CD4-positive, alpha-beta T cell (primary cell): ENCODE measurements around the gene OCA2. TPM values are rescaled to one million over a fixed set of nuclear protein-coding genes. Genes with fewer than 3 reads are reported as not detected.

ENCODE experiments used
- ATAC-seq: fragments of 200-7000 bp; cut with Tn5 transposase; one replicate; pipeline ENCODE4 v1.10.0; 2022; ENCODE audit warnings: mild to moderate bottlenecking; ENCODE audit not compliant: poor library complexity
- CTCF ChIA-PET: fragments of 350-600 bp; sonication (Branson Sonifier 250); formaldehyde crosslinking; loops from one replicate; lab custom pipeline; 2021; ENCODE audit warnings: antibody characterized with exemption, inconsistent platforms; lab: Charles Lee
- POLR2A ChIA-PET: fragments of 350-600 bp; sonication (Branson Sonifier 250); formaldehyde crosslinking; loops from one replicate; lab custom pipeline; 2021; ENCODE audit warnings: antibody characterized with exemption, inconsistent platforms; lab: Charles Lee
- DNase-seq, 14 experiments: peaks; one replicate each; pipeline ENCODE4 v3.0.0-alpha.2; 2013 to 2020; ENCODE audit warnings: mixed read lengths in 2 of 14
- H3K27ac ChIP-seq, 2 donors: one replicate each; pipeline versions ENCODE4 v1.5.1 to v1.7.0; 2013; ENCODE audit warnings: low read length in 2 of 2, low read depth in 1 of 2, mild to moderate bottlenecking in 1 of 2
- H3K27me3 ChIP-seq, 2 experiments: 1 replicate in 1 of 2; 2 replicates in 1 of 2; pipeline versions ENCODE4 v1.6.1 to v1.7.0; 2013; ENCODE audit warnings: low read length in 2 of 2, control low read depth in 1 of 2, mild to moderate bottlenecking in 1 of 2, moderate library complexity in 1 of 2; ENCODE audit not compliant: insufficient read depth in 2 of 2, control insufficient read depth in 1 of 2
- H3K36me3 ChIP-seq: one replicate; pipeline ENCODE4 v1.6.1; 2013; ENCODE audit warnings: low read length, control low read depth; ENCODE audit not compliant: insufficient read depth
- H3K4me1 ChIP-seq: one replicate; pipeline ENCODE4 v1.6.1; 2013; ENCODE audit warnings: low read length, control low read depth; ENCODE audit not compliant: insufficient read depth
- H3K4me3 ChIP-seq: one replicate; pipeline ENCODE4 v1.5.1; 2013; ENCODE audit warnings: mild to moderate bottlenecking, low read length, moderate library complexity
- H3K9me3 ChIP-seq, 2 experiments: 1 replicate in 1 of 2; 2 replicates in 1 of 2; pipeline versions ENCODE4 v1.6.1 to v1.7.0; 2013; ENCODE audit warnings: low read length in 2 of 2, mild to moderate bottlenecking in 2 of 2, control low read depth in 1 of 2, moderate library complexity in 1 of 2; ENCODE audit not compliant: control insufficient read depth in 1 of 2, insufficient read depth in 1 of 2
- H3K27ac Mint-ChIP-seq: one replicate; pipeline ENCODE4 v1.8.0; 2020; ENCODE audit warnings: mixed read lengths
- H3K27me3 Mint-ChIP-seq: one replicate; pipeline ENCODE4 v1.8.0; 2021; ENCODE audit warnings: mixed read lengths
- H3K36me3 Mint-ChIP-seq: one replicate; pipeline ENCODE4 v1.8.0; 2021; ENCODE audit warnings: low read depth, mixed read lengths
- H3K4me1 Mint-ChIP-seq: one replicate; pipeline ENCODE4 v1.8.0; 2021; ENCODE audit warnings: low read depth, mixed read lengths
- H3K4me3 Mint-ChIP-seq: one replicate; pipeline ENCODE4 v1.8.0; 2020; ENCODE audit warnings: mild to moderate bottlenecking, mixed read lengths
- H3K9me3 Mint-ChIP-seq: one replicate; pipeline ENCODE4 v1.8.0; 2020; ENCODE audit warnings: mixed read lengths
- intact Hi-C, 2 experiments: fragments of 100-400 bp; cut with DNase I in 1 of 2; cut with micrococcal nuclease in 1 of 2; formaldehyde crosslinking; loops; one replicate each; pipeline versions ENCODE4 v1.15.1 to v1.9.0; 2023 to 2025; cut with DNase I, micrococcal nuclease
- total RNA-seq, 174 experiments: library from RNA in 2 of 174; stranded (reverse) in 2 of 174; gene quantifications; one replicate each; pipeline ENCODE4 v1.2.3 and lab custom pipeline; 2021 to 2026
- TF ChIP-seq, protein P1 (sequence below): fragments of 200-600 bp; IDR thresholded peaks from one replicate; pipeline ENCODE4 v1.8.0; 2022; ENCODE audit warnings: antibody characterized with exemption, mild to moderate bottlenecking

Gene OCA2
- total RNA-seq, 2 experiments from 2014 or later = not detected

DNA sequence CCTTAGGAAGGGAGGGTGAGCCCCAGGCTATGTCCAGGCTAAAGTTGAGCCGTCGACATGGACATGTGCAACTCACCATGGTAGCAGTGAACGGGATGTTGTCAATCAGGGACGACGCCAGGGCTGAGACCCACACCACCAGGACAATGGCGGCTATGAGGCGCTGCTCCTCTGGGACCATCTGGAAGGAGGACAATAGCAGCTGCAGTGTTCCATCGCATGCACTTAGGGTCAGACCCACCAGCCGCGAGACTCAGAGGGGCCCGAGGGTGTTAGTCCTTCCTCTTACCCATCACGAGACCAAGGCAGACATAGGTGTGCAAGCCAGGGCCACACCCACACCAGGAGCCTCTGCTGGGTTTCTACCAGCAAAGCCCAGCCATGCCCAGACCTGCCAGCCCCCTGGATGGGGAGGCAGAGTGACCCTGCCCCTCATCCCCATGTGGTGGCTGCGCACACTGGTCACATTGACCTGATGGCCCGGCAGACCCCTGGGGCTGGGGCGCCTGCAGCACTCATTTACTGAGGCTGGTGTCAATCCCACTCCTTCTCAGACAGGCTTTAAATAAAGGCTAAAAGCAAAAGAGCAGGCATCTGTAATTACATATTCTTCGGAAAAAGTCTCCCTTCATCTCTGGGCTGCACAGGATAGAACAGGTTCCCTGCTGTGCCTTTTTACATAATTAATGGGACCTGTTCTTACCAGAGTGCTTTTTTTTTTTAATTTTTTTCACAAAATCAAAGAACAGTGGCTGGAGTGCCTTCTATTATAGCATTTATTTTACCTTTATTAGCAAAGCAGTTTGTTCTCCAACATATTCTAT is 227.8 kb downstream of the OCA2 start:
- DNase-seq (no peak), ATAC-seq (no peak)
- Mint-ChIP-seq H3K4me3 (no peak overlapping the region), H3K9me3 (no peaks in the 10 kb centered on the region), H3K36me3 (no peaks in the 10 kb centered on the region), H3K27me3 (no peaks in the 10 kb centered on the region), H3K27ac (no peak overlapping the region), H3K4me1 (no peaks in the 10 kb centered on the region)
- intact Hi-C loops = no loop called here
- CTCF ChIA-PET = no interaction called here
- POLR2A ChIA-PET = no interaction called here
- TF ChIP-seq, protein P1, sequence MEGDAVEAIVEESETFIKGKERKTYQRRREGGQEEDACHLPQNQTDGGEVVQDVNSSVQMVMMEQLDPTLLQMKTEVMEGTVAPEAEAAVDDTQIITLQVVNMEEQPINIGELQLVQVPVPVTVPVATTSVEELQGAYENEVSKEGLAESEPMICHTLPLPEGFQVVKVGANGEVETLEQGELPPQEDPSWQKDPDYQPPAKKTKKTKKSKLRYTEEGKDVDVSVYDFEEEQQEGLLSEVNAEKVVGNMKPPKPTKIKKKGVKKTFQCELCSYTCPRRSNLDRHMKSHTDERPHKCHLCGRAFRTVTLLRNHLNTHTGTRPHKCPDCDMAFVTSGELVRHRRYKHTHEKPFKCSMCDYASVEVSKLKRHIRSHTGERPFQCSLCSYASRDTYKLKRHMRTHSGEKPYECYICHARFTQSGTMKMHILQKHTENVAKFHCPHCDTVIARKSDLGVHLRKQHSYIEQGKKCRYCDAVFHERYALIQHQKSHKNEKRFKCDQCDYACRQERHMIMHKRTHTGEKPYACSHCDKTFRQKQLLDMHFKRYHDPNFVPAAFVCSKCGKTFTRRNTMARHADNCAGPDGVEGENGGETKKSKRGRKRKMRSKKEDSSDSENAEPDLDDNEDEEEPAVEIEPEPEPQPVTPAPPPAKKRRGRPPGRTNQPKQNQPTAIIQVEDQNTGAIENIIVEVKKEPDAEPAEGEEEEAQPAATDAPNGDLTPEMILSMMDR = no peak
- Histone ChIP-seq H3K36me3 (no peaks in the 10 kb centered on the region), H3K9me3 (peaks cover 0 to 8% of the 10 kb centered on the region in 2 experiments), H3K27me3 (no peaks in the 10 kb centered on the region), H3K4me1 (no peaks in the 10 kb centered on the region), H3K27ac (no peak overlapping the region), H3K4me3 (no peak overlapping the region)

DNA sequence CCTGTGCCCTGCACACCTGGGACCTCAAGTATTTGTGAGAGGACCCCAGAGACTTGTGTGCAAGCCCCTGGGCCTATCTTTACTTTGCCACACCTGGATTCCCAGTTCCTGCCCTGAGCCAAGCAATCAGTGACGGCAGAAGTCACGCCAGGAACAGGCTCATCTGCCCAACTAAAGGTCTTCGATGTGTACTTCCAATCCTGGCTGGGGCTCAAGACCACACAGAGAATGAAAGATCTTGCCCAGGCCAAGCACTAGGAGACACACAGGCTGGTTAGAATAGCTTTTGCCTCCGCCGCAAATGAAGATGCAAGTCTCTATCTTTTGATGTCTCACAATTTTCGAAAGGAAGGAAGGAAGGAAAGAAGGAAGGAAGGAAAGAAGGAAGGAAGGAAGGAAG is 228.8 kb downstream of the OCA2 start:
- intact Hi-C loops = no loop called here
- Mint-ChIP-seq H3K36me3 (no peaks in the 10 kb centered on the region), H3K4me3 (no peak overlapping the region), H3K27ac (no peak overlapping the region), H3K9me3 (no peaks in the 10 kb centered on the region), H3K4me1 (no peaks in the 10 kb centered on the region), H3K27me3 (no peaks in the 10 kb centered on the region)
- H3K4me3 ChIP-seq = no peak overlapping the region
- DNase-seq (no peak), ATAC-seq (no peak)
- ChIA-PET CTCF (no interaction called here), POLR2A (no interaction called here)
- TF ChIP-seq, protein P1 = no peak
- H3K4me1 ChIP-seq = no peaks in the 10 kb centered on the region
- no peak overlapping the region for H3K27ac ChIP-seq
- H3K9me3 ChIP-seq = peaks cover 0 to 10% of the 10 kb centered on the region in 2 experiments
- H3K27me3 ChIP-seq = no peaks in the 10 kb centered on the region
- H3K36me3 ChIP-seq = no peaks in the 10 kb centered on the region

DNA sequence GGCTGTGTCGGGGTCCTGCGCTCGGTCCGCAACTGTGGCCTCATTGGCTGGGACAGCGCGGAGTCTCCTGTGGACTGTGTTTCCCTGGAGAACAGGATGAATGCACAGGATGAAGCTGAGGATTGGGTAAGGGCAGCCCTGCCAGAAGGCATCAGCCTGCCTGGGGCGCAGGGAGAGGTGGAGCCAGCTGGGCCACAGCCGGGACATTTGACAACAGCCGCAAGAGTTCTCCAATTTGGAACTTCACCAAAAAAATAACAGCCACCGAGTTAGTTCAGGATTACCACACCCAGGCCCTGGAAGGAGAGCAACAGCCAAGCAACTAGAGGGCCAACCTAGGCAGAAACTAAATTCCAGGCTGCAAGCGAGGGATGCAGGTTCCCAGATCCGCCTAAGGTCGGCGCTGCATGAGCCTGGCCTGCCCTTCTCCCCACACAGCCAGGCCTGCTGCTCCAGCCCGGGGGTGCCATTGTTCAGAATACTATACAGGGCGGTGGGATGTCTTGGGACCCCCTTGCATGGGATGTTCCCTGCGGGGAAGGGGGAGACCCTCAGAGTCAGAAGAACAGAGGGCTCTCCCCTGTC is 229.3 kb downstream of the OCA2 start:
- Mint-ChIP-seq H3K27me3 (no peaks in the 10 kb centered on the region), H3K27ac (no peak overlapping the region), H3K9me3 (no peaks in the 10 kb centered on the region), H3K4me1 (no peaks in the 10 kb centered on the region), H3K36me3 (no peaks in the 10 kb centered on the region), H3K4me3 (no peak overlapping the region)
- no peaks in the 10 kb centered on the region for H3K36me3 ChIP-seq
- DNase-seq (no peak), ATAC-seq (no peak)
- TF ChIP-seq, protein P1 = no peak
- no peaks in the 10 kb centered on the region for H3K27me3 ChIP-seq
- peaks cover 0 to 13% of the 10 kb centered on the region in 2 experiments for H3K9me3 ChIP-seq
- CTCF ChIA-PET = no interaction called here
- no peak overlapping the region for H3K4me3 ChIP-seq
- no peaks in the 10 kb centered on the region for H3K4me1 ChIP-seq
- H3K27ac ChIP-seq = no peak overlapping the region
- intact Hi-C loops = no loop called here
- POLR2A ChIA-PET = no interaction called here
